NCI-H128 (cell line): ENCODE measurements around the gene BICRAL.
A peak's percentile ranks its signal among the peaks of the same experiment; 100 is the strongest.
"Not testable (repeated sequence)": the region's sequence is repeated elsewhere in the genome, so short reads cannot be mapped to it uniquely, and the experiment has no call there.

Experiments used
- DNase-seq: peaks from one replicate; lab custom pipeline; 2025; ENCODE audit not compliant: unreplicated experiment; lab: John Stamatoyannopoulos, UW

BICRAL gene

DNA sequence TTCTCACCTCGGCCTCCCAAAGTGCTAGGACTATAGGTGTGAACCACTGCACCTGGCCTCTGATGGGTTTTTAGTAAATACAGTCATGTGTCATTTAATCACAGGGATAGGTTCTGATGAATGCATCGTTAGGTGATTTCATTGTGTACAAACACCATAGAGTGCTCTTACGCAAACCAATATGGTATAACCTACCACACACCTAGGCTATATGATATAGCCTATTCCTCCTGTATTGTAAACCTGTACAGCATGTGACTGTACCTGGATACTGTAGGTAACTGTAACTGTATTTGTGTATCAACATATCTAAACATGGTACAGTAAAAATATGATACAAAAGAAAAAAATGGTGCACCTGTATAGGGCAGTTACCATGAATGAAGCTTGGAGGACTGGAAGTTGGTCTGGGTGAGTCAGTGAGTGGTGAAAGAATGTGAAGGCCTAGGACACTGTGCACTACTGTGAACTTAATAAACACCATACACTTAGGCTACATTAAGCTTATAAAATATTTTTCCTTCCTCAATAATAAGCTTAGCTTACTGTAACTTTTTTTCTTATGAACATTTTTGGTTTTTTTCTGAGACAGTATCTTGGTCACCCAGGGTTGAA is 10.0 kb downstream of the BICRAL start:
- no peak for DNase-seq

DNA sequence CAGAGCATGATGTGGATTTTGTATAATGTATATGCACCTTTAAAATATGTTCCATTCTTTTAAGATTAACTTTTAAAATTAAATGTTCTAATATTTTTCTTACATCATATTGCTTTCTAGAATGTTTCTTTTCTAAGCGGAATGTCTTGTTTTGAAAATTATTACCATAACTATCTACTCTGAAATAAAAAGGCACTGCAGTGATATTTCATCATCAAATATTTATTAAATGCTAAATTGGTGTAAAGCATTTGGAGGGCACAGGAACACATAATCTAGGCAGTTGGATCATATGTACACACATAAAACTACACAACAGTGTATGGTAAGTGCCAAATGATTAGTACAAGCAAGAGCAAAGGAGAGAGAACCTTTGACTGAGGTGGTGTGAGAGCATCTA is 13.8 kb downstream of the BICRAL start:
- DNase-seq = no peak

DNA sequence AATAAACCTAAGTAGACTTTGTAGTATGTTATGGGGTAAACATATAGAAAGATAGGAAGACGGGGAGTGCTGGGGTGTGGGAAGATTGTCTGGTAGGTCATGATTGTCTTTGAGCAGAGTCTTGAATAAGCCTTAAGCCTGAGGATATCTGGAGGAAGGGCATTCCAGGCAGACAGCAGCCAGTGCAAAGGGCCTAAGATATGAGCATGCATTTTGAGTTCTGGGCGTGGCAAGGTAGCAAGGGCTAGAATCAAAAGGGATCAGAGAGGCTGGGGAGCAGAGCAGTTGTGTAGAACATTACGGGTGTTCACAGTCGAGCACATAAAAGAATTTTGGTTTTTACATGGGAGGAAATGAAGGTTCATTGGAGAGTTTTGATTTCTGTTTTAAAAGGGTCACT is 14.3 kb downstream of the BICRAL start:
- DNase-seq = no peak

DNA sequence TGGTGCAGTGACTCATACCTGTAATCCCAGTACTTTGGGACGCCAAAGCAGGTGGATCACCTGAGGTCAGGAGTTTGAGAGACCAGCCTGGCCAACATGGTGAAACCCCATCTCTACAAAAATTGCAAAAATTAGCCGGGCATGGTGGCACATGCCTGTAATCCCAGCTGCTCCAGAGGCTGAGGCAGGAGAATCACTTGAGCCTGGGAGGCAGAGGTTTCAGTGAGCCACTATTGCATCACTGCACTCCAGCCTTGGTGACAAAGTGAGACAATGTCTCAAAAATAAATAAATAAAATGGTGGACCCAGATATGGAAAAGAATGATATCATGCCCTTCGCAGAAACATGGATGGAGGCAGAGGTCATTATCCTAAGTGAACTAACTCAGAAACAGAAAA is 15.8 kb downstream of the BICRAL start:
- not testable (repeated sequence) for DNase-seq

DNA sequence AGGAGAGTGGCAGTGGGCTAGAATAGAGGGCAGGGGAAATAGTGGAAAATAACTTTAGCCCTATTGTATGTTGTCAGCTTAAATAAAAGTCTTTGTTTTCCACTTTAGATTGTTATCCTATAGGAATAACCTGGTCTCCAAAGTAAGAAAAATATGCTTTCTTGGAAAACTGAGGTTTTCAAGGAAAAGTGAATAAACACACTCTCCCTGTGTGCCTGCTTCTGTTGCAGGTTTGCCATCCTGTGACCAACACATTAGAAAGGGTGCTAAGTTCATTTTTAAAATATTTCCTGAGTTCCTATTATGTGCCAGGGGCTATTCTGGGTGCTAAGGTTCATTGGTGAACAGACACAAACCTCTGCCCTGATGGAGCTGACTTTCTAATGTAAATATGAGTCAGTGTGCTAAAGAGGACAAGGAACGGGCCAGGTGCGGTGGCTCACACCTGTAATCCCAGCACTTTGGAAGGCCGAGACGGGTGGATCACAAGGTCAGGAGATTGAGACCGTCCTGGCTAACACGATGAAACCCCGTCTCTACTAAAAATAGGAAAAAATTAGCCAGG is 23.5 kb downstream of the BICRAL start:
- no peak for DNase-seq

DNA sequence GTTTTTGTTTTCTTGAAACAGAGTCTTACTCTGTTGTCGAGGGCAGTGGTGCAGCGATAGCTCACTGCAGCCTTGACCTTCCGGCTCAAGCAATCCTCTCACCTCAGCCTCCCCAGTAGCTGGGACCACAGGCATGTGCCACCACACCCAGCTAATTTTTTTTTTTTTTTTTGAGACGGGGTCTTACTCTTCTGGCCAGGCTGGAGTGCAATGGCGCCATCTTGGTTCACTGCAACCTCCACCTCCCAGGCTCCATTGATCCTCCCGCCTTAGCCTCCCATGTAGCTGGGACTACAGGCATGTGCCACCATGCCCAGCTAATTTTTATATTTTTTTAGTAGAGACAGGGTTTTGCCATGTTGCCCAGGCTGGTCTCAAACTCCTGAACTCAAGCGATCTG is 24.5 kb downstream of the BICRAL start:
- not testable (repeated sequence) for DNase-seq

DNA sequence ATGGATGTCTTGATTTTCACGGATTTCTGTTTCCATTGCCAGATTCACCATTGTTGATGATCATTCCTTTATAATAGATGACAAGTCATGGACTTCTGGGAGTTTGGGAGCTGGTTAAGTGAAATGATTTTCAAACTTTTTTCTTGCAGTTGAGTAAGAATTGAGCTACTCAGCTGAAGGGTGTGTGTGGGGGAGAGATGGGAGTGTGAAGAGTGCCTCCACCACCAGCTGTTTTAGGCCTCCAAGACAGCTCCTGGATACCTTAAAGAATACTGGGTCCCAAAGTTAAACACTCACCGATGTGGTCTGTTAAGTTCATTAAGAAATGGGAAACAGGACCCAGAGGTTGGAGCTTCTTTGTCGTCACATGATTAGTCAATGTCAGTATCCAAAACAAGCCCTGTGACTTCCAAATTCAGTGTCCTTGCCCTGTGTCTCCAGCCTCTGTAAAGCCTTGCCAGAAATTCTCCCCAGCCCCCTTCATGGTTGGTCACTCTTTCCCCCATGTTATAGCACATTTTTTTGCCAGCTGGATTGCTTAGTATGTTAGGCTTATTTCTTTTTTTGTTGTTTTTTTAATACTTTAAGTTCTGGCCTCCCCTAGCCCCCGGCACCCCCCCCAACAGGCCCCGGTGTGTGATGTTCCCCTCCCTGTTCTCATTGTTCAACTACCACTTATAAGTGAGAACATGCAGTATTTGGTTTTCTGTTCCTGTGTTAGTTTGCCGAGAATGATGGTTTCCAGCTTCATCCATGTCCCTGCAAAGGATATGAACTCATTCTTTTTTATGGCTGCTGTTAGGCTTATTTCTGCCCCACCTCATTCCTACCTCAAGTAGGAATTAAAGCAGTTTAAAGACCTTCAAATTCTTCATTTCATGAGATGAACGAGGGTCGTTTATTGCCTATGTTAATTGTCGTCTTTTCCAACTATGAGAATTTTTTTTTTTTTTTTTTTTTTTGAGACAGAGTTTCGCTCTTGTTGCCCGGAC is 26.9 kb downstream of the BICRAL start:
- DNase-seq = no peak

DNA sequence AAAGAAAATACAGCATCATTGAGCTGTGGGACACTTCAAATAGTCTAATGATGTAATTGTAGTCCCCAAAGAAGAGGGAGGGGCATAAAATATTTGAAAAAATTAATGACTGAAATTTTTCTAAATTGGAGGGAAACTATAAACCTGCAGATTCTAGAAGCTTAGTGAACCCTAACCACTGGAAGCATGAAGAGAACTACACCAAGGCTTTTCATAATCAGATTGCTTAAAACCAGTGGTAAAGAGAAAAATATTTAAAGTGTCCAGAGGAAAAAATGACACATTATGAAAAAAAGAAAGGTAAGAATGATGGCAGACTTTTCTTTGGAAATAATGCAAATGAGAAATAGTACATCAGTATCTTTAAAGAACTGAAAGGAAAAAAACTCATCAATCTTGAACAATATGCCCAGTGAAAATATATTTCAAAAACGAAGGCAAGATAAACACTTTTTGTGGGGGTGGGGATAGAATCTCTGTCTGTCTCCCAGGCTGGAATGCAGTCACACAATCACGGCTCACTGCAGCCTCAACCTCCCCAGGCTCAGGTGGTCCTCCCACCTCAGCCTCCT is 31.3 kb downstream of the BICRAL start:
- DNase-seq = no peak

DNA sequence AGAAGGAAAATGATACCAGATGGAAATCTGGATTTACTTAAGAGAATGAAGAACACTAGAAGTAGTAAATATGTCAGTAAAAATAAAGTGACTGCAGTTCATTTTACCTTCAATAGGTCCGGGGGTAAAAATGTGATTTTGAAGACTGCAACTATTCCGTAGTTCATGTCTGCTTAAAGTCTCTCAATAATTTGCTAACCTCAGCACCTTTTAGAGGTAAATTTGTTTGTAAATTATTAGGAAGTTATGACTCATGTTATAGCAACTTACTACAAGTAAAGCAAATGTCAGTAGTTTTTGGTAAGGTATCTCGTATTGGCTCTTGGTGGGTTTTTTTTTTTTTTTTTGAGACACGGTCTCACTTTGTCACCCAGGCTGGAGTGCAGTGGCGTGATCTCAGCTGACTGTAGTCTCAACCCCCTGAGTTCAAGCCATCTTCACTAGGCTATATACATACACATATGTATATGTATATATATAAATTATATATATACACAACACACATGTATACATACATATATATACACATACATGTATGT is 32.1 kb downstream of the BICRAL start:
- no peak for DNase-seq

DNA sequence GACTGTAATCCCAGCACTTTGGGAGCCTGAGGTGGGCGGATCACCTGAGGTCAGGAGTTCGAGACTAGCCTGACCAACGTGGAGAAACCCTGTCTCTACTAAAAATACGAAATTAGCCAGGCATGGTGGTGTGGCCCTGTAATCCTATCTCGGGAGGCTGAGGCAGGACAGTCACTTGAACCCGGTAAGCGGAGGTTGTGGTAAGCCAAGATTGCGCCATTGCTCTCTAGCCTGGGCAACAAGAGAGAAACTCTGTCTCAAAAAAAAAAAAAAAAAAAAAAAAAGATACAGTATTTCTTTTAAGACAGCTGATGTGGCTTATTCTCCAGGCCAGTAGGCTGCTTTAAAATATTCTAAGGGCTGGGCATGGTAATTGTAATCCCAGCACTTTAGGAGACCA is 33.9 kb downstream of the BICRAL start:
- DNase-seq = not testable (repeated sequence)

DNA sequence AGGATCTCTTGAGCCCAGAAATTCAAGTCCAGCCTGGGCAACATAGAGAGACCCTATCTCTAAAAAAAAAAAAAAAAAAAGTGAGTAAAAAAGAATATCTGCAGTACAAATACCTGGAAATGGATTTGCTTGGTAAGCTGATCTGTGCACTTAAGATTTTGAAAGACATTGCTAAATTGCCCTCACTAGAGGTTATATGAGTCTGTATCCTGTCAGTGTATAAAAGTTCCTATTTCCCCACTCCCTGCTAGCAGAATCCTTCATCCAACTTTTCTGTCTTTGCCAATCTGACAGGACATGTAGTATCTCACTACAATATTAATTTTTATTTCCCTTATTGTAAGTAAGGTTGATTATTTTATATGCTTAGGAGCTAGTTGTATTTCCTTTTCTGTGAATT is 36.1 kb downstream of the BICRAL start:
- no peak for DNase-seq

DNA sequence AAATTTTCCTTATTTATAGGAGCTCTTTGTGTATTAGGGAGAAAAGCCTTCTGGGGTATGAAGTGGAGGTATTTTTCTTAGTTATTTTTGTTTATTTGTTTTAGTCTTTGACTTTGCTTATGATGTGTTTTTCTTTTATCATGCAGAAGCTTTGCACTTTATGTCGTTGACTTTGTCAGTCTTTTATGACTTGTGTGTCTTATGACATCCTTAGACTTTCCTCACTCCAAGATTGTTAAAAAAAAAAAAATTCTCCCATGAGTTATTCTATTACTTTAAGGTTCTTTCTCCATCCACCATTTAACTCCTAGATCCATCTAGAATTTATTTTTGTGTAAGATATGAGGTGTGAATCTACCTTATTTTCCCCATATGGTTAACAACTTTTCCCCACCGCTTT is 36.6 kb downstream of the BICRAL start:
- no peak for DNase-seq

DNA sequence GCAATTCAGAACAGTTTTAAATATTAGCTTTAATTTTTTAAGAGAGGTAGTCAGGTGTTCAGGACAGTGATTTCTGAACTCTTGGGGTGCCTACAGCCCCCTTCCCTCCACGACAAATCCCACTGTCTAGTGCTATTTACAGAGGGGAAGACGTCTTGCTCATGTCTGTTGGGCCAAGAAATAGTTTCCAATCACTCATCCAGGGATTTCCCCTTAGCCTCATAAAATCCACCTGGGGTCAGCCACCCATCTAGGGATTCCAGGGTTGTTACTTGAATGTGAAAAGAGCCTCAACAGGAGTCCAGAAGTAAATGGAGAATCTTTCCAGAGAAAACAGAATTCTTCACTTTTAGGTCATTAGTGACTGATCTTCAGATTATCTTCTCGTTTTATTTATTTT is 37.0 kb downstream of the BICRAL start:
- DNase-seq = no peak

DNA sequence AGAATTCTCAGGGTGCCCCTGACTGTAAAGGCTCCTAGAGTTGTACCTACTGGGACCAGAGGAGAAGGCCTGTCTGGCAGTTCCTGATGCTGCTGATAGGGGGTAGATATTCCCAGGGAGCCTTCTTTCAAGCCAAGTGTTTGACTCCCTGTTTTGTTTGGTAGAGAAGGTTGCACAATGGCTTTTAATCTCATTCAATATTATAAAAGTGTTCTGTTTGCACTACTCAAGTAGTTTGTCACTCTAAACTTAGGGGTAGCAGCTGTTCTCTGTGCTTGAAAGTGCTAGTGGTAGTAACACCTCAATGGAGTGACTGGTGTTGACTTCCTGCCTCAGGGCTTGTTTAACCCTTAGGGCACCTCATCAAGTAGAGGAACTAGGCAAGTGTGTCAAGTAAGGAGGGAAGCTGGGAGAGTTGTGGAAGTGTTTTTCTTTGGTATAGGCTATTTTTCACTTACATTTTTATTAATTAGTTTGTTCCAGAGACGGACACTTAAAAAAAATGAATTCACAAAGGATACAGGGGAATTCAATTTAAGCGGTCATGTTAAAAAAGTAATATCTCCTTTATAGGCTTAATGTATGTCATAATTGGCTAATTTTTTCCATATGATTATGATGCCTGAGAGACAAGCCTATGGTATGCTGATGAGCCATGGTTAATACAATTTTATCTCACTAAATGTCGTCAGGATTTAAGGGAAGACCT is 38.1 kb downstream of the BICRAL start:
- peak; percentile 16 for DNase-seq

DNA sequence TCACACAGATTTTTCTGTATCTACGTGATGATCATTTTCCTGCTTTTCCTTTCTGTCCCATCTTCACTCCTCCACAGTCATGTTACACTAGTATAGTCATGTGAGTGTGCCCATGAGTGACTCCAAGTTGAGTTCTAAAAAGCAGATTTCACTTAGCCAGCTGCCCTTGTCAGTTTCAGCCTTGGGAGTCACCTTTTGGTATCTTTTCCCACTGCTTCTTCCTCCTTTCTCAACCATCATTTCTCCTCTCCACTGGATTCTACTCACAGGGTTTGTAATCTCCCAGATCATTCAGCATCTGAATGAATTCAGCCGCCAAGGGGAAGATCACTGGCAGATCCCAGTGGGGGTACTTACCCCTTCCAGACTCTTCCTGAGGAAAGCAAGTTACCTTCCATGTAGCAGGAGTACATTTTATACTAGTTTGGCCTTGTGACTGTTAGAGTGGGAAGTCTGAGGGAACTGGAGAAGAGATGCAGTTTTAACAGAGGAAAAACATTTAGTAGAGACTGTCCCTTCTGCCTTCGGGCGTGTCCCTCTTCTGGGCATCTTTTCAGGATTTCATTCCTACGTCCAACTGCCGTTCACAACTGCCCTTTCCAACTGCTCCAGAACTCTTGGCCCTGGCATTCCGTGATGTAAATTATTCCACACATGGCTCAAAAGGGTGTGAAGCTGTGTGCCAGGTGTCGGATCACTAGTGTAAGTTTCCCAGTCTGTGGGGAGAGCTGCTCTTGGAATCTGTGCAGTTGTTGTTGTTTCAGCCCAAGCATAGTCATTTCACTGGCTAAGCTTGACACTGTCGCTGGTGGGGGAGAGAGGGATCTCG is 38.9 kb downstream of the BICRAL start:
- no peak for DNase-seq

DNA sequence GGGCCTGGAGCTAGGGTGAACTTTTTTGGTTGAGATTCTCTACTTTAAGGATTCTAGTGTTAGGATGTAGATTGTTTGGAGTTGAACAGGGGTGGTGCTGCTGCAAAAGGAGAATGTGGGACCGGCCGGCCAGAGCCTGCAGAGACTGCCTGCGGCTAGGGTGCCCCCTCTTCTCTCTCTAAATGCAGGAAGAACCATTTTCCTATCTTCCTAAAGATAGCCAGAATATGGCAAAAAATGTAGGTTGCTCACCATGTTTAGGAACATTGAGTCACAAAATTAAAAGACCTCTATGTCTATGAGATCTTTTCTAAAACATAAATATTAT is 39.5 kb downstream of the BICRAL start:
- no peak for DNase-seq

DNA sequence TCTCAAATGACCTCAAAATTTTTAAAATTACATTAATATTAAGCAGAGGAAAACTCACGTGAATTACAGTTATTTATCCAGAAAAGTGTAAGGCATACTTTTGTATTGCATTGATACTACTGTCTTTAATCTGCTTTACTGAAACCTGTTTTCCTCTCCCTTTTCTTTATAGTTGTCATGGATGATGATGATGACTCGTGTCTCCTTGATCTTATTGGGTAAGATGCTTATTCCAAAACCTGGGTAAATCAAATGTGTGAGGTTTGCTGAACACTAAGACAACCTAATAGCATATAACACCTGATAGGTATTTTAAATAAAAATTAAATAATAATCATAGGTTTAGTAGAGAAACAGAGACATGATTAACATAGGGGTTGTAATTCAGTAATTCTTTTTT is 40.0 kb downstream of the BICRAL start:
- DNase-seq = no peak

DNA sequence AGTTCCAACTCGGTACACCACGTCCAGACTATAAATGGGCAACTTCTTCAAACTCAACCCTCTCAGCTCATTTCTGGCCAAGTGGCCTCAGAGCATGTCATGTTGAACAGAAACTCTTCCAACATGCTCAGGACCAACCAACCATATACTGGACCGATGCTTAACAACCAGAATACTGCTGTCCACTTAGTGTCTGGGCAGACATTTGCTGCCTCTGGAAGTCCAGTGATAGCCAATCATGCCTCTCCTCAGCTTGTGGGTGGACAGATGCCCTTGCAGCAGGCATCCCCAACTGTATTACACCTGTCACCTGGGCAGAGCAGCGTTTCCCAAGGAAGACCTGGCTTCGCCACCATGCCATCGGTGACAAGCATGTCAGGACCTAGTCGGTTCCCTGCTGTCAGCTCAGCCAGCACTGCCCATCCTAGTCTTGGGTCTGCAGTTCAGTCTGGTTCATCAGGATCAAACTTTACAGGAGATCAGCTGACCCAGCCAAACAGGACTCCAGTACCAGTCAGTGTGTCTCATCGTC is 47.8 kb downstream of the BICRAL start:
- no peak for DNase-seq

DNA sequence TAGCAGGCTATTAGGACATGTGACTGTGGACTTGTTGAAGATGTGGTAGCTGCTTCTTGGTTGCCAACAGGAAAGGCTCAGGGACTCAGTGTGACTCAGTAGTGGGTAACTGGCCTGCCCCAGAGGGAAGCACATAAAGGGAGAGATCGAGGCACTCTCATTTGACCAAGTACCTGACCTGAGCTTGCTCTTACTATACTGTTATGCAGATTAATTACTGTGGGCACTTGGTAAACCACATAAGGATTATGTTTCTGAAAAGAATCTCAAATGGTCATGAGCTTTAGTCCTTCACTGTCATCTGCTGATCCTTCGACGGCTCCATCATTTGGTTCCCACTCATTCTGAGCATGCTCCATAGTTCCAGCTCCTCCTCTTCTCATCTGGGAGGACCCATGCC is 49.4 kb downstream of the BICRAL start:
- no peak for DNase-seq

DNA sequence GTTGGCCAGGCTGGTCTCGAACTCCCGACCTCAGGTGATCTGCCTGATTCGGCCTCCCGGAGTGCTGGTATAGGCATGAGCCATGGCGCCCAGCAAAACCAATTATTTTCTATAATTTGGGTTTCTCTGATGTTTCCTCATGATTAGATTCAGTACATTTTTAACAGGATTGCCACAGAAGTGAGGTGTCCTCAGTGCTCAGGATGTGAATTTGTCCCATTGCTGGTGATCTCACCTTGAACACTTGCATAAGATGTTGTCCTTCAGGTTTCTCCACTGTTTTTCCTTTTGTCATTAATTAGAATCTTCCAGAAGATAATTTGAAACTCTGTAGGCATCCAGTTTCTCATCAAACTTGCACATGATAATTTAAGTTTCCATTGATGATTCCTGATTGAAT is 52.2 kb downstream of the BICRAL start:
- DNase-seq = no peak
